GM23338 (cell line): ENCODE data around the gene GARS1. TPM values are rescaled to one million over a fixed set of nuclear protein-coding genes. Genes with fewer than 3 reads are reported as not detected.

Source experiments
- ATAC-seq: fragments of 200-7000 bp; cut with Tn5 transposase; 3 replicates; pipeline ENCODE4 v1.9.1; 2020
- DNase-seq: peaks from one replicate; pipeline ENCODE4 v3.0.0-alpha.2; 2015; ENCODE audit warnings: low spot score
- H2AFZ ChIP-seq: fragments of 200-600 bp; sonication (generic); 2 replicates; pipeline ENCODE4 v1.8.0; 2016; ENCODE audit warnings: antibody characterized with exemption, mild to moderate bottlenecking, moderate library complexity
- H3F3A ChIP-seq: fragments of 200-600 bp; sonication (generic); replicated peaks from 2 replicates; pipeline ENCODE4 v1.8.0; 2017; ENCODE audit warnings: antibody characterized with exemption, mixed run types, low read depth
- H3K27ac ChIP-seq: fragments of 200-600 bp; sonication (generic); 2 replicates; pipeline ENCODE4 v1.6.1; 2016; ENCODE audit warnings: low read depth
- H3K27me3 ChIP-seq: fragments of 200-600 bp; sonication (generic); 2 replicates; pipeline ENCODE4 v1.8.0; 2016; ENCODE audit warnings: mild to moderate bottlenecking, mixed run types, moderate library complexity; ENCODE audit not compliant: insufficient read depth
- H3K36me3 ChIP-seq: fragments of 200-600 bp; sonication (generic); 2 replicates; pipeline ENCODE4 v1.8.0; 2016; ENCODE audit warnings: mild to moderate bottlenecking; ENCODE audit not compliant: insufficient read depth
- H3K4me1 ChIP-seq: fragments of 200-600 bp; sonication (generic); 2 replicates; pipeline ENCODE4 v1.8.0; 2016; ENCODE audit warnings: mild to moderate bottlenecking, moderate library complexity; ENCODE audit not compliant: insufficient read depth
- H3K4me2 ChIP-seq: fragments of 200-600 bp; sonication (generic); 2 replicates; pipeline ENCODE4 v1.7.1; 2017; ENCODE audit warnings: mixed run types
- H3K4me3 ChIP-seq: fragments of 200-600 bp; sonication (generic); 2 replicates; pipeline ENCODE4 v1.6.1; 2016; ENCODE audit warnings: mixed run types
- H3K79me2 ChIP-seq: fragments of 200-600 bp; sonication (generic); replicated peaks from 2 replicates; pipeline ENCODE4 v1.8.0; 2017; ENCODE audit warnings: mild to moderate bottlenecking; ENCODE audit not compliant: insufficient read depth
- H3K9me2 ChIP-seq: fragments of 200-600 bp; sonication (generic); 2 replicates; pipeline ENCODE4 v1.8.0; 2017; ENCODE audit not compliant: insufficient read depth
- H4K20me1 ChIP-seq: fragments of 200-600 bp; sonication (generic); replicated peaks from 2 replicates; pipeline ENCODE4 v1.8.0; 2017; ENCODE audit warnings: mild to moderate bottlenecking; ENCODE audit not compliant: insufficient read depth
- H3K27ac Mint-ChIP-seq: 2 replicates; pipeline ENCODE4 v1.8.0; 2020; ENCODE audit warnings: inconsistent platforms, mild to moderate bottlenecking, moderate library complexity, mixed read lengths
- H3K27me3 Mint-ChIP-seq: 3 replicates; pipeline ENCODE4 v1.8.0; 2022; ENCODE audit warnings: low read depth, mild to moderate bottlenecking, moderate library complexity, mixed read lengths, inconsistent platforms; ENCODE audit not compliant: insufficient read depth, poor library complexity
- H3K36me3 Mint-ChIP-seq: 3 replicates; pipeline ENCODE4 v1.8.0; 2021; ENCODE audit warnings: low read depth, mild to moderate bottlenecking, inconsistent platforms, moderate library complexity, mixed read lengths
- H3K4me1 Mint-ChIP-seq: 3 replicates; pipeline ENCODE4 v1.8.0; 2020; ENCODE audit warnings: mild to moderate bottlenecking, inconsistent platforms, mixed read lengths
- H3K4me3 Mint-ChIP-seq: 3 replicates; pipeline ENCODE4 v1.8.0; 2021; ENCODE audit warnings: moderate library complexity, mild to moderate bottlenecking, inconsistent platforms, mixed read lengths
- H3K9me3 Mint-ChIP-seq: 3 replicates; pipeline ENCODE4 v1.8.0; 2020; ENCODE audit warnings: moderate library complexity, mild to moderate bottlenecking, inconsistent platforms, mixed read lengths
- CREB1 ChIP-seq: fragments of 250-450 bp; sonication (Bioruptor Pico); IDR thresholded peaks from 2 replicates; pipeline ENCODE4 v1.5.0; 2020; ENCODE audit warnings: low read depth, mild to moderate bottlenecking, moderate library complexity
- ETS1 ChIP-seq: IDR thresholded peaks from 2 replicates; pipeline ENCODE4 v1.6.1; 2016; ENCODE audit warnings: antibody characterized with exemption
- EZH2 ChIP-seq: fragments of 200-600 bp; sonication (generic); IDR thresholded peaks from one replicate; pipeline ENCODE4 v1.8.0; 2017; ENCODE audit warnings: antibody characterized with exemption, mild to moderate bottlenecking, low read depth; ENCODE audit not compliant: unreplicated experiment
- EZH2phosphoT487 ChIP-seq: fragments of 200-600 bp; sonication (generic); IDR thresholded peaks from one replicate; pipeline ENCODE4 v1.8.1; 2018; ENCODE audit warnings: antibody characterized with exemption; ENCODE audit not compliant: unreplicated experiment
- JUNB ChIP-seq: IDR thresholded peaks from one replicate; pipeline ENCODE4 v1.6.1; 2016; ENCODE audit warnings: antibody characterized with exemption; ENCODE audit not compliant: unreplicated experiment
- NANOG ChIP-seq: IDR thresholded peaks from 2 replicates; pipeline ENCODE4 v1.6.1; 2016; ENCODE audit warnings: antibody characterized with exemption, borderline replicate concordance
- POLR2AphosphoS5 ChIP-seq: IDR thresholded peaks from 2 replicates; pipeline ENCODE4 v1.6.1; 2016; ENCODE audit warnings: antibody characterized with exemption, low read depth
- REST ChIP-seq: IDR thresholded peaks from one replicate; pipeline ENCODE4 v1.6.1; 2018; ENCODE audit warnings: antibody characterized with exemption; ENCODE audit not compliant: unreplicated experiment
- STAT1 ChIP-seq: IDR thresholded peaks from one replicate; pipeline ENCODE4 v1.6.1; 2016; ENCODE audit warnings: antibody characterized with exemption; ENCODE audit not compliant: unreplicated experiment
- ZNF114 ChIP-seq: fragments of 250-450 bp; sonication (Bioruptor Pico); IDR thresholded peaks from 2 replicates; pipeline ENCODE4 v1.5.0; 2020; ENCODE audit warnings: mild to moderate bottlenecking, moderate library complexity
- ZNF331 ChIP-seq: fragments of 250-450 bp; sonication (Bioruptor Pico); IDR thresholded peaks from 2 replicates; pipeline ENCODE4 v1.5.0; 2020; ENCODE audit warnings: low read depth, mild to moderate bottlenecking, moderate library complexity
- polyA plus RNA-seq: library from polyadenylated mRNA; unstranded; fragments of >200 nt; fragmentation: Nextera tagmentation; extraction: Ambion mirVana; gene quantifications from 2 replicates; pipeline ENCODE4 v1.2.1, GENCODE V29; 2016
- total RNA-seq: library from RNA; depleted of rRNA; stranded (reverse); fragments of >200 nt; shearing (Covaris generic); gene quantifications from 2 replicates; pipeline ENCODE4 v1.2.3, GENCODE V29; 2014
- TF ChIP-seq, protein P1 (sequence below): fragments of 250-450 bp; sonication (Bioruptor Pico); IDR thresholded peaks from 2 replicates; pipeline ENCODE4 v1.5.0; 2020; ENCODE audit warnings: mild to moderate bottlenecking, moderate library complexity
- TF ChIP-seq, protein P2 (sequence below), 2 experiments: fragments of 200-600 bp in 1 of 2; sonication (generic) in 1 of 2; conservative IDR thresholded peaks; 2 replicates each; pipeline versions ENCODE4 v1.5.1 to v1.6.1; 2016 to 2017; ENCODE audit warnings: antibody characterized with exemption in 2 of 2, low read depth in 2 of 2, mild to moderate bottlenecking in 2 of 2, moderate library complexity in 1 of 2

Gene GARS1
- total and polyA plus RNA-seq, 2 experiments from 2014 or later: 207 to 241 TPM

DNA sequence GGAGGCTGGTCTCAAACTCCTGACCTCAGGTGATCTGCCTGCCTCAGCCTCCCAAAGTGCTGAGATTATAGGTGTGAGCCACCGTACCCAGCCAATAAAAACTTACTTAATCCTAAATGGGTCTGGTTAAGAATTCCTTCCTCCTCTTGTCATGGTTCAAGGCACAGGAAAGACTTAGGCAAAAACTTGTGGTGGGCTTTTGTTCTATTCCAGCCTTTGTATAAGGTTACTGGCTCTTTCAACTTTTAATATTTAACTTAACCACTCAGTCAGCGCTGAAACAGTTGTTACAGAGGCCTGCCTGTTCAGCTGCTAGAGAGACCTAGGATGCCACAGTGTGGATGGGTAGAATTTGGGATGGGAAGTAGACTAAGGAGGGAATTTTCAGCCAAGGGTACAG lies 28.1 kb upstream of the GARS1 start:
- Mint-ChIP-seq H3K4me3 (no peak overlapping the region), H3K36me3 (peaks cover 14% of the 10 kb centered on the region), H3K27ac (no peak overlapping the region), H3K4me1 (peaks cover 24% of the 10 kb centered on the region), H3K9me3 (peaks cover 11% of the 10 kb centered on the region; the same call in 2 of the 3 replicates), H3K27me3 (peaks cover 2% of the 10 kb centered on the region)
- H3K9me2 ChIP-seq: peaks cover 8% of the 10 kb centered on the region; the same call in 1 of the 2 replicates
- DNase-seq (no peak), ATAC-seq (no peak)
- H3K4me3 ChIP-seq: no peak overlapping the region
- no peak overlapping the region for H2AFZ ChIP-seq
- no peaks in the 10 kb centered on the region for H3K27me3 ChIP-seq
- no peaks in the 10 kb centered on the region for H4K20me1 ChIP-seq
- H3K4me2 ChIP-seq: no peak overlapping the region
- peaks cover 9% of the 10 kb centered on the region; the same call in 1 of the 2 replicates for H3K36me3 ChIP-seq
- no peak overlapping the region for H3K27ac ChIP-seq
- TF ChIP-seq EZH2phosphoT487: no peak
- TF ChIP-seq ZNF331 (CRISPR knock-in tag): no peak
- TF ChIP-seq REST: no peak
- TF ChIP-seq ZNF114 (CRISPR knock-in tag): no peak
- TF ChIP-seq EZH2: no peak
- TF ChIP-seq ETS1: no peak
- TF ChIP-seq NANOG: no peak
- no peak for TF ChIP-seq POLR2AphosphoS5
- TF ChIP-seq, protein P1, sequence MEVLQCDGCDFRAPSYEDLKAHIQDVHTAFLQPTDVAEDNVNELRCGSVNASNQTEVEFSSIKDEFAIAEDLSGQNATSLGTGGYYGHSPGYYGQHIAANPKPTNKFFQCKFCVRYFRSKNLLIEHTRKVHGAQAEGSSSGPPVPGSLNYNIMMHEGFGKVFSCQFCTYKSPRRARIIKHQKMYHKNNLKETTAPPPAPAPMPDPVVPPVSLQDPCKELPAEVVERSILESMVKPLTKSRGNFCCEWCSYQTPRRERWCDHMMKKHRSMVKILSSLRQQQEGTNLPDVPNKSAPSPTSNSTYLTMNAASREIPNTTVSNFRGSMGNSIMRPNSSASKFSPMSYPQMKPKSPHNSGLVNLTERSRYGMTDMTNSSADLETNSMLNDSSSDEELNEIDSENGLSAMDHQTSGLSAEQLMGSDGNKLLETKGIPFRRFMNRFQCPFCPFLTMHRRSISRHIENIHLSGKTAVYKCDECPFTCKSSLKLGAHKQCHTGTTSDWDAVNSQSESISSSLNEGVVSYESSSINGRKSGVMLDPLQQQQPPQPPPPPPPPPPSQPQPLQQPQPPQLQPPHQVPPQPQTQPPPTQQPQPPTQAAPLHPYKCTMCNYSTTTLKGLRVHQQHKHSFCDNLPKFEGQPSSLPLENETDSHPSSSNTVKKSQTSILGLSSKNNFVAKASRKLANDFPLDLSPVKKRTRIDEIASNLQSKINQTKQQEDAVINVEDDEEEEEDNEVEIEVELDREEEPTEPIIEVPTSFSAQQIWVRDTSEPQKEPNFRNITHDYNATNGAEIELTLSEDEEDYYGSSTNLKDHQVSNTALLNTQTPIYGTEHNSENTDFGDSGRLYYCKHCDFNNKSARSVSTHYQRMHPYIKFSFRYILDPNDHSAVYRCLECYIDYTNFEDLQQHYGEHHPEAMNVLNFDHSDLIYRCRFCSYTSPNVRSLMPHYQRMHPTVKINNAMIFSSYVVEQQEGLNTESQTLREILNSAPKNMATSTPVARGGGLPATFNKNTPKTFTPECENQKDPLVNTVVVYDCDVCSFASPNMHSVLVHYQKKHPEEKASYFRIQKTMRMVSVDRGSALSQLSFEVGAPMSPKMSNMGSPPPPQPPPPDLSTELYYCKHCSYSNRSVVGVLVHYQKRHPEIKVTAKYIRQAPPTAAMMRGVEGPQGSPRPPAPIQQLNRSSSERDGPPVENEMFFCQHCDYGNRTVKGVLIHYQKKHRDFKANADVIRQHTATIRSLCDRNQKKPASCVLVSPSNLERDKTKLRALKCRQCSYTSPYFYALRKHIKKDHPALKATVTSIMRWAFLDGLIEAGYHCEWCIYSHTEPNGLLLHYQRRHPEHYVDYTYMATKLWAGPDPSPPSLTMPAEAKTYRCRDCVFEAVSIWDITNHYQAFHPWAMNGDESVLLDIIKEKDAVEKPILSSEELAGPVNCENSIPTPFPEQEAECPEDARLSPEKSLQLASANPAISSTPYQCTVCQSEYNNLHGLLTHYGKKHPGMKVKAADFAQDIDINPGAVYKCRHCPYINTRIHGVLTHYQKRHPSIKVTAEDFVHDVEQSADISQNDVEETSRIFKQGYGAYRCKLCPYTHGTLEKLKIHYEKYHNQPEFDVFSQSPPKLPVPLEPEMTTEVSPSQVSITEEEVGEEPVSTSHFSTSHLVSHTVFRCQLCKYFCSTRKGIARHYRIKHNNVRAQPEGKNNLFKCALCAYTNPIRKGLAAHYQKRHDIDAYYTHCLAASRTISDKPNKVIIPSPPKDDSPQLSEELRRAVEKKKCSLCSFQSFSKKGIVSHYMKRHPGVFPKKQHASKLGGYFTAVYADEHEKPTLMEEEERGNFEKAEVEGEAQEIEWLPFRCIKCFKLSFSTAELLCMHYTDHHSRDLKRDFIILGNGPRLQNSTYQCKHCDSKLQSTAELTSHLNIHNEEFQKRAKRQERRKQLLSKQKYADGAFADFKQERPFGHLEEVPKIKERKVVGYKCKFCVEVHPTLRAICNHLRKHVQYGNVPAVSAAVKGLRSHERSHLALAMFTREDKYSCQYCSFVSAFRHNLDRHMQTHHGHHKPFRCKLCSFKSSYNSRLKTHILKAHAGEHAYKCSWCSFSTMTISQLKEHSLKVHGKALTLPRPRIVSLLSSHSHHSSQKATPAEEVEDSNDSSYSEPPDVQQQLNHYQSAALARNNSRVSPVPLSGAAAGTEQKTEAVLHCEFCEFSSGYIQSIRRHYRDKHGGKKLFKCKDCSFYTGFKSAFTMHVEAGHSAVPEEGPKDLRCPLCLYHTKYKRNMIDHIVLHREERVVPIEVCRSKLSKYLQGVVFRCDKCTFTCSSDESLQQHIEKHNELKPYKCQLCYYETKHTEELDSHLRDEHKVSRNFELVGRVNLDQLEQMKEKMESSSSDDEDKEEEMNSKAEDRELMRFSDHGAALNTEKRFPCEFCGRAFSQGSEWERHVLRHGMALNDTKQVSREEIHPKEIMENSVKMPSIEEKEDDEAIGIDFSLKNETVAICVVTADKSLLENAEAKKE (CRISPR knock-in tag): no peak
- no peak for TF ChIP-seq STAT1
- TF ChIP-seq JUNB: no peak
- no peak for TF ChIP-seq CREB1 (CRISPR knock-in tag)
- TF ChIP-seq, protein P2, sequence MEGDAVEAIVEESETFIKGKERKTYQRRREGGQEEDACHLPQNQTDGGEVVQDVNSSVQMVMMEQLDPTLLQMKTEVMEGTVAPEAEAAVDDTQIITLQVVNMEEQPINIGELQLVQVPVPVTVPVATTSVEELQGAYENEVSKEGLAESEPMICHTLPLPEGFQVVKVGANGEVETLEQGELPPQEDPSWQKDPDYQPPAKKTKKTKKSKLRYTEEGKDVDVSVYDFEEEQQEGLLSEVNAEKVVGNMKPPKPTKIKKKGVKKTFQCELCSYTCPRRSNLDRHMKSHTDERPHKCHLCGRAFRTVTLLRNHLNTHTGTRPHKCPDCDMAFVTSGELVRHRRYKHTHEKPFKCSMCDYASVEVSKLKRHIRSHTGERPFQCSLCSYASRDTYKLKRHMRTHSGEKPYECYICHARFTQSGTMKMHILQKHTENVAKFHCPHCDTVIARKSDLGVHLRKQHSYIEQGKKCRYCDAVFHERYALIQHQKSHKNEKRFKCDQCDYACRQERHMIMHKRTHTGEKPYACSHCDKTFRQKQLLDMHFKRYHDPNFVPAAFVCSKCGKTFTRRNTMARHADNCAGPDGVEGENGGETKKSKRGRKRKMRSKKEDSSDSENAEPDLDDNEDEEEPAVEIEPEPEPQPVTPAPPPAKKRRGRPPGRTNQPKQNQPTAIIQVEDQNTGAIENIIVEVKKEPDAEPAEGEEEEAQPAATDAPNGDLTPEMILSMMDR (conservative IDR thresholded peaks at IDR 0.05; ENCODE audit: low read depth in 2 of 2): no peak
- H3K4me1 ChIP-seq: peaks cover 27% of the 10 kb centered on the region
- no peaks in the 10 kb centered on the region for H3F3A ChIP-seq
- H3K79me2 ChIP-seq: no peaks in the 10 kb centered on the region
